K562 (cell line): ENCODE results near the gene CHSY3. TPM values are rescaled to one million over a fixed set of nuclear protein-coding genes. Genes with fewer than 3 reads are reported as not detected.

Experiments
- ATAC-seq: fragments of 200-7000 bp; cut with Tn5 transposase; 3 replicates; pipeline ENCODE4 v1.9.1; 2020; ENCODE audit warnings: moderate library complexity
- BruUV-seq: library from RNA; stranded (reverse); fragments of 400-500 nt; replicated peaks from 2 replicates; lab custom pipeline; 2021; lab: Mats Ljungman, UMichigan
- CTCF ChIA-PET: fragments of 300-600 bp; formaldehyde crosslinking; extraction: SDS; loops from one replicate; lab custom pipeline; 2021; ENCODE audit warnings: low intra/inter-chr PET ratio; lab: Yijun Ruan, JAX
- POLR2A ChIA-PET: fragments of 300-600, 350-650 bp; sonication (Branson Sonifier 250); formaldehyde crosslinking; extraction: SDS; loops from one replicate; lab custom pipeline; 2021; ENCODE audit warnings: antibody characterized with exemption, inconsistent platforms; lab: Yijun Ruan, JAX
- DNase-seq, 4 experiments: peaks; one replicate each; pipeline versions ENCODE4 v3.0.0 to v3.0.0-alpha.2; 2011 to 2018; ENCODE audit warnings: low spot score in 3 of 4, mixed read lengths in 3 of 4; ENCODE audit errors: extremely low read depth in 1 of 4
- FAIRE-seq: peaks from 2 replicates; lab custom pipeline; 2011; peaks lifted over from hg19 to GRCh38; lab: Jason Lieb, UNC
- H2AFZ ChIP-seq: 2 replicates; pipeline ENCODE4 v1.6.0; 2011; ENCODE audit warnings: low read depth, low read length, control low read depth, inconsistent platforms
- H3K27ac ChIP-seq: fragments of 200-600 bp; 3 replicates; pipeline ENCODE4 v1.8.0; 2011; ENCODE audit warnings: low read depth, mild to moderate bottlenecking, control low read depth, inconsistent platforms, low read length, moderate library complexity, mixed read lengths; ENCODE audit errors: extremely low read depth
- H3K27me3 ChIP-seq, 2 experiments: fragments of 300-600 bp in 1 of 2; 2 replicates in 1 of 2; 3 replicates in 1 of 2; pipeline versions ENCODE4 v1.6.0 to v1.8.0; 2011; ENCODE audit warnings: inconsistent platforms in 2 of 2, low read length in 2 of 2, mild to moderate bottlenecking in 1 of 2, mixed read lengths in 1 of 2, moderate library complexity in 1 of 2; ENCODE audit not compliant: control insufficient read depth in 2 of 2, insufficient read depth in 2 of 2
- H3K36me3 ChIP-seq: fragments of 300-600 bp; 3 replicates; pipeline ENCODE4 v1.8.0; 2011; ENCODE audit warnings: mild to moderate bottlenecking, low read length, inconsistent platforms; ENCODE audit not compliant: control insufficient read depth, insufficient read depth
- H3K4me1 ChIP-seq, 2 experiments: fragments of 200-600 bp in 1 of 2; replicated peaks in 1 of 2; 2 replicates in 1 of 2; 3 replicates in 1 of 2; pipeline versions ENCODE4 v1.5.1 to v1.8.0; 2011; ENCODE audit warnings: inconsistent platforms in 2 of 2, low read length in 2 of 2, mild to moderate bottlenecking in 1 of 2, mixed read lengths in 1 of 2, moderate library complexity in 1 of 2; ENCODE audit not compliant: control insufficient read depth in 2 of 2, insufficient read depth in 2 of 2
- H3K4me2 ChIP-seq: 2 replicates; pipeline ENCODE4 v1.6.1; 2011; ENCODE audit warnings: low read length, control low read depth, inconsistent platforms, mixed read lengths; ENCODE audit not compliant: insufficient read depth
- H3K4me3 ChIP-seq: fragments of 200-600 bp; sonication (generic), shearing (Covaris generic); 2 replicates; pipeline ENCODE4 v1.5.1; 2016; ENCODE audit warnings: control low read depth, inconsistent platforms
- H3K79me2 ChIP-seq: fragments of 200-600 bp; 3 replicates; pipeline ENCODE4 v1.8.0; 2011; ENCODE audit warnings: low read length, inconsistent platforms; ENCODE audit not compliant: control insufficient read depth, insufficient read depth
- H3K9ac ChIP-seq, 2 experiments: 2 replicates each; pipeline versions ENCODE4 v1.6.0 to v1.6.1; 2011; ENCODE audit warnings: low read depth in 2 of 2, low read length in 2 of 2, control low read depth in 1 of 2, inconsistent platforms in 1 of 2, mild to moderate bottlenecking in 1 of 2, mixed read lengths in 1 of 2; ENCODE audit not compliant: insufficient read depth in 1 of 2
- H3K9me1 ChIP-seq: one replicate; pipeline ENCODE4 v1.6.0; 2011; ENCODE audit warnings: inconsistent platforms, mild to moderate bottlenecking, low read length, moderate library complexity; ENCODE audit not compliant: control insufficient read depth, insufficient read depth
- H3K9me3 ChIP-seq: replicated peaks from 2 replicates; pipeline ENCODE4 v1.5.1; 2011; ENCODE audit warnings: low read depth, low read length, inconsistent platforms; ENCODE audit not compliant: control insufficient read depth, insufficient read depth
- H4K20me1 ChIP-seq: replicated peaks from 2 replicates; pipeline ENCODE4 v1.6.1; 2011; ENCODE audit warnings: low read length, inconsistent platforms, mixed read lengths; ENCODE audit not compliant: control insufficient read depth, insufficient read depth
- ADNP ChIP-seq: fragments of 200-800 bp; sonication (Bioruptor generic); IDR thresholded peaks from 2 replicates; pipeline ENCODE4 v1.6.1; 2016; ENCODE audit warnings: missing genetic modification characterization, missing compliant biosample characterization
- CHD4 ChIP-seq: fragments of 200-600 bp; sonication (generic); IDR thresholded peaks from 3 replicates; pipeline ENCODE4 v1.6.1; 2012; ENCODE audit warnings: low read depth, mild to moderate bottlenecking, mixed read lengths, low read length, inconsistent platforms; ENCODE audit not compliant: insufficient read depth, insufficient replicate concordance, poor library complexity, severe bottlenecking
- FOXJ3 ChIP-seq: sonication (generic); formaldehyde crosslinking; IDR thresholded peaks from 2 replicates; pipeline ENCODE4 v1.4.0; 2020; ENCODE audit warnings: mild to moderate bottlenecking, missing genetic modification reagents
- GTF2F1 ChIP-seq: IDR thresholded peaks from 2 replicates; pipeline ENCODE4 v1.6.1; 2011; ENCODE audit warnings: low read depth, low read length, improper control_type of control experiment
- KAT2B ChIP-seq: IDR thresholded peaks from one replicate; pipeline ENCODE4 v1.6.1; 2012; ENCODE audit warnings: low read depth, mild to moderate bottlenecking, control low read depth, inconsistent platforms, low read length, moderate library complexity
- MBD2 ChIP-seq: sonication (generic); IDR thresholded peaks from 2 replicates; pipeline ENCODE4 v1.6.1; 2016; ENCODE audit warnings: low read depth, borderline replicate concordance
- MCM5 ChIP-seq: fragments of 450-650 bp; IDR thresholded peaks from 2 replicates; pipeline ENCODE4 v1.6.1; 2016; ENCODE audit warnings: low read depth
- MTA2 ChIP-seq: fragments of 450-650 bp; IDR thresholded peaks from 2 replicates; pipeline ENCODE4 v1.6.1; 2016; ENCODE audit warnings: low read depth
- MYC ChIP-seq, 2 experiments: fragments of 250-450 bp in 1 of 2; sonication (Bioruptor Pico) in 1 of 2; IDR thresholded peaks; 2 replicates each; pipeline versions ENCODE4 v1.5.1 to v1.6.1; 2012 to 2021; ENCODE audit warnings: low read depth in 2 of 2, borderline replicate concordance in 1 of 2, improper control_type of control experiment in 1 of 2, low read length in 1 of 2, mild to moderate bottlenecking in 1 of 2, moderate library complexity in 1 of 2
- NCOA6 ChIP-seq: fragments of 450-650 bp; IDR thresholded peaks from 2 replicates; pipeline ENCODE4 v1.6.1; 2017; ENCODE audit warnings: mild to moderate bottlenecking
- NFYB ChIP-seq: IDR thresholded peaks from 2 replicates; pipeline ENCODE4 v1.6.1; 2011; ENCODE audit warnings: mild to moderate bottlenecking, moderate library complexity; ENCODE audit not compliant: insufficient read length; ENCODE audit errors: extremely low read depth
- SAFB2 ChIP-seq: fragments of 200-400 bp; formaldehyde crosslinking; IDR thresholded peaks from 2 replicates; pipeline ENCODE4 v1.6.1; 2018; ENCODE audit warnings: borderline replicate concordance, low read length, low read depth, moderate library complexity; ENCODE audit not compliant: severe bottlenecking
- ZKSCAN3 ChIP-seq: fragments of 250-450 bp; sonication (Bioruptor Pico); IDR thresholded peaks from 2 replicates; pipeline ENCODE4 v1.4.0; 2020
- ZNF133 ChIP-seq: fragments of 250-450 bp; sonication (Bioruptor Pico); IDR thresholded peaks from 2 replicates; pipeline ENCODE4 v1.4.0; 2020; ENCODE audit warnings: mild to moderate bottlenecking
- ZNF707 ChIP-seq: fragments of 250-450 bp; sonication (Bioruptor Pico); conservative IDR thresholded peaks from 2 replicates; pipeline ENCODE4 v1.8.0; 2022; ENCODE audit warnings: inconsistent platforms, mild to moderate bottlenecking, moderate library complexity
- ZNF778 ChIP-seq: fragments of 450-650 bp; formaldehyde crosslinking; IDR thresholded peaks from 2 replicates; pipeline ENCODE4 v1.4.0; 2020; ENCODE audit warnings: mild to moderate bottlenecking, moderate library complexity
- ZSCAN32 ChIP-seq: fragments of 450-650 bp; formaldehyde crosslinking; IDR thresholded peaks from 2 replicates; pipeline ENCODE4 v1.4.0; 2020; ENCODE audit warnings: mild to moderate bottlenecking, moderate library complexity
- in situ Hi-C: fragments of 300-500 bp; cut with MboI; formaldehyde crosslinking; loops from 4 replicates; pipeline ENCODE4 v1.15.0; 2018; ENCODE audit warnings: inconsistent platforms, mixed read lengths
- intact Hi-C: fragments of 100-400 bp; cut with micrococcal nuclease; formaldehyde crosslinking; loops from 2 replicates; pipeline ENCODE4 v1.14.2; 2022
- polyA plus RNA-seq, 8 experiments: library from polyadenylated mRNA; depleted of rRNA in 4 of 8; stranded (reverse) in 5 of 8; unstranded in 3 of 8; fragments of >200 nt; fragmentation: Nextera tagmentation in 2 of 8; fragmentation: Illumina TruSeq in 1 of 8; extraction: Ambion mirVana in 2 of 8; extraction: Trizol in 1 of 8; gene quantifications; 2 replicates each; pipeline versions ENCODE4 v1.2.1 to v1.2.3, GENCODE V29; 2011 to 2014; ENCODE audit warnings: inconsistent platforms in 1 of 8, missing spikeins in 1 of 8
- total RNA-seq, 7 experiments: library from RNA; depleted of rRNA in 6 of 7; stranded (reverse); fragments of >200 nt in 6 of 7; fragmentation: Illumina TruSeq in 2 of 7; extraction: Trizol in 2 of 7; gene quantifications; 2 replicates each; pipeline versions ENCODE4 v1.2.1 to v1.2.3, GENCODE V29; 2011 to 2021; ENCODE audit warnings: low replicate concordance in 1 of 7

Gene CHSY3
- total and polyA plus RNA-seq, 9 of the 15 experiments (the other 6 are each of a cell fraction or from before 2014, with no cell fraction given) = 0.04 TPM; not detected in 8

DNA sequence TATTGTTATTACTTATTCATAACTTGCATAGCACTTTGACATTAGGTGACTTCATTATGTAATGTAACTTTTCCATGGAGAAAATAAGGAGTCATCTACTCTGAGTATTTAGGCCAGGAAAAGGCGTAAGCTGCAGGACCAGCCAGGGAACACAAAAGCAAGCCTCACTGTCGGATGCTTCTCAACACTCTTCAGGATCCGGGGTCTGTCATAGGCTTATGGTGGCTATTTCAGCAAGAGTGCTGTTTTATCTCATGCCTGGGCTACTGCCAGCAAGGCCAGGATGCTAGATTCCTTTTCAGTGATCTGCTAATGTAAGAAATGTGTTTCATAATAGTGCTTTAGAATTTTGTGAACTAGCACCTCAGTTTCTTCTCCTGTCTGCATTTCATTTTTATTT is 162.4 kb downstream of the CHSY3 start (continued):
- no peak for TF ChIP-seq ZNF707 (CRISPR knock-in tag)
- TF ChIP-seq NFYB = no peak
- TF ChIP-seq KAT2B = no peak

DNA sequence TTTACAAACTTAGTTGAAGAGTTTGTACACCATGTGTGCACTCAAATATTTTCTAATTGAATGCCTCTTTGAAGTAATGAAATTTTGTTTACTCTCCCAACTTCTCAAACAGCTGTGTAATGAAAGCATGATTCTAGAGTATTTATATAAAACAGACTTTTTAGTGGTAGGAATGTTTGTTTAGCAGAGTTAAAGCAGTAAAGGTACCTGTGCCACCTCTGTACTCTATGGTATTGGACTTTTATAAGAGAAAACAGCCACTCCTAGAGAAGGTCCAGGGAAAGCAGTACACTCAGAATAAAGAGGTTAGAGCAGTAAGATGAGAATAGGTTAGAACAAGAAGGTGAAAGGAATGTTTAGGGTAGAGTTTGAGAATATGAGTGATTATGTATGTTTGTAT is 163.1 kb downstream of the CHSY3 start:
- H4K20me1 ChIP-seq = no peaks in the 10 kb centered on the region
- no peak overlapping the region for H3K9ac ChIP-seq
- no peaks in the 10 kb centered on the region for H3K9me1 ChIP-seq
- in situ Hi-C loops = no loop called here
- ChIA-PET CTCF (no interaction called here), POLR2A (no interaction called here)
- TF ChIP-seq MCM5 (no peak), MYC (IDR thresholded peaks at IDR 0.05; ENCODE audit: low read depth, low read length) (no peak), MYC (CRISPR knock-in tag; IDR thresholded peaks at IDR 0.05; ENCODE audit: borderline replicate concordance, low read depth) (no peak), FOXJ3 (CRISPR knock-in tag) (no peak), GTF2F1 (no peak), ZNF778 (CRISPR knock-in tag) (no peak), ZSCAN32 (no peak), SAFB2 (no peak), NCOA6 (no peak), ZKSCAN3 (no peak), CHD4 (no peak), MBD2 (no peak), ZNF133 (CRISPR knock-in tag) (no peak), MTA2 (no peak), ADNP (tag) (no peak)
- no TSS peak for BruUV-seq
- H3K27me3 ChIP-seq = no peaks in the 10 kb centered on the region
- H3K4me2 ChIP-seq = no peak overlapping the region
- intact Hi-C loops = no loop called here
- H3K4me3 ChIP-seq = no peak overlapping the region
- FAIRE-seq (no peak), ATAC-seq (no peak), DNase-seq (no peak)
- H3K79me2 ChIP-seq = no peaks in the 10 kb centered on the region
- no peak overlapping the region for H2AFZ ChIP-seq
- H3K9me3 ChIP-seq = no peaks in the 10 kb centered on the region; the same call in 1 of the 2 replicates
- H3K36me3 ChIP-seq = no peaks in the 10 kb centered on the region
- H3K27ac ChIP-seq = no peak overlapping the region
- no peaks in the 10 kb centered on the region for H3K4me1 ChIP-seq
